GM20431 (cell line): ENCODE data around the gene KRT4.
"Not testable (repeated sequence)": the region's sequence is repeated elsewhere in the genome, so short reads cannot be mapped to it uniquely, and the experiment has no call there.

Experiments used
- in situ Hi-C: fragments of 300-500 bp; cut with MseI, MboI; formaldehyde crosslinking; loops from one replicate; pipeline ENCODE4 v1.15.0; 2020; ENCODE audit warnings: low sequenced_read_pairs; ENCODE audit not compliant: unreplicated experiment

KRT4 gene

GRCh38 chr12:52796429-52796794, 17.5 kb downstream of the KRT4 start:
- in situ Hi-C loops = no loop called here

GRCh38 chr12:52795694-52796428, 18.1 kb downstream of the KRT4 start, which contains the start of gene KRT3:
TSS of gene KRT3 (minus strand) at chr12:52796117. CDS start at chr12:52796042, 75 bp downstream.
- in situ Hi-C loops = no loop called here

- in situ Hi-C loops = not testable (repeated sequence)
Observed at GRCh38 chr12:52795332-52795674, 18.6 kb downstream of the KRT4 start.

GRCh38 chr12:52794479-52795331, 19.2 kb downstream of the KRT4 start:
- in situ Hi-C loops = no loop called here

- in situ Hi-C loops = no loop called here
Observed at GRCh38 chr12:52792185-52793029, 21.5 kb downstream of the KRT4 start.

GRCh38 chr12:52791271-52792184, 22.4 kb downstream of the KRT4 start:
- in situ Hi-C loops = no loop called here

GRCh38 chr12:52790427-52791270, 23.3 kb downstream of the KRT4 start:
- in situ Hi-C loops = no loop called here

- in situ Hi-C loops = no loop called here
Observed at GRCh38 chr12:52789637-52790426, 24.1 kb downstream of the KRT4 start.

GRCh38 chr12:52788876-52789636, 24.9 kb downstream of the KRT4 start:
- in situ Hi-C loops = no loop called here

- in situ Hi-C loops = no loop called here
Observed at GRCh38 chr12:52788192-52788875, 25.6 kb downstream of the KRT4 start.

GRCh38 chr12:52787324-52788191, 26.4 kb downstream of the KRT4 start:
- in situ Hi-C loops = no loop called here

GRCh38 chr12:52784909-52785308, 29.0 kb downstream of the KRT4 start:
- in situ Hi-C loops = no loop called here

- in situ Hi-C loops = no loop called here
Observed at GRCh38 chr12:52783563-52784316, 30.2 kb downstream of the KRT4 start.

GRCh38 chr12:52782502-52782901, 31.4 kb downstream of the KRT4 start:
- in situ Hi-C loops = no loop called here
